GM18499 (cell line): ENCODE measurements around the gene MTERF1.
"Not testable (repeated sequence)": the region's sequence is repeated elsewhere in the genome, so short reads cannot be mapped to it uniquely, and the experiment has no call there.

Experiments
- ATAC-seq: cut with Tn5 transposase; IDR thresholded peaks from one replicate; pipeline ENCODE4 v1.9.1; 2021; ENCODE audit warnings: moderate number of reproducible peaks; ENCODE audit not compliant: insufficient read depth, unreplicated experiment

Gene MTERF1, protein sequence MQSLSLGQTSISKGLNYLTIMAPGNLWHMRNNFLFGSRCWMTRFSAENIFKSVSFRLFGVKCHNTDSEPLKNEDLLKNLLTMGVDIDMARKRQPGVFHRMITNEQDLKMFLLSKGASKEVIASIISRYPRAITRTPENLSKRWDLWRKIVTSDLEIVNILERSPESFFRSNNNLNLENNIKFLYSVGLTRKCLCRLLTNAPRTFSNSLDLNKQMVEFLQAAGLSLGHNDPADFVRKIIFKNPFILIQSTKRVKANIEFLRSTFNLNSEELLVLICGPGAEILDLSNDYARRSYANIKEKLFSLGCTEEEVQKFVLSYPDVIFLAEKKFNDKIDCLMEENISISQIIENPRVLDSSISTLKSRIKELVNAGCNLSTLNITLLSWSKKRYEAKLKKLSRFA

GRCh38 chr7:91880413-91881241 lies at the start of gene MTERF1:
Gene MTERF1 (minus strand): TSS chr7:91880702. CDS start chr7:91880083, 619 bp downstream.
- ATAC-seq: peak; percentile 96

DNA sequence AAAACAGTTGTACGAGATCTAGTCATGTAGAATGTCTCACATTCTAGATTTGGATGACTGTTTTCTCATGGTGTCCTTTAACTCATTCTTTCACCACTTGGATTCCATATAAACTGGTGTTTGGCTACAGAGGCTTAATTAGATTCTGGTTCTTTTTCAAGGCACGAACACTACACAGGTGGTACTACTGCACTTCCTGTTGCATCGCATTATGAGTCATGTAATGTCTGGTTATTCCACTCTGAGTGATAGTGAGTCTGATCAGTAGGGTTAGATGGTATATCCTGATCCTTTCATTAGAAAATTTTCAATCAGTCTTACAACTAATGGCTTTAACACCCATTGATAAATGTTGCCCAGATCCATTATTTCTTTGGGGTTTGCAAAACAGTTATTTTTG lies 49.0 kb upstream of the MTERF1 start:
- ATAC-seq: peak; percentile 96

GRCh38 chr7:91927912-91928311 lies 47.4 kb upstream of the MTERF1 start:
- ATAC-seq: no peak

DNA sequence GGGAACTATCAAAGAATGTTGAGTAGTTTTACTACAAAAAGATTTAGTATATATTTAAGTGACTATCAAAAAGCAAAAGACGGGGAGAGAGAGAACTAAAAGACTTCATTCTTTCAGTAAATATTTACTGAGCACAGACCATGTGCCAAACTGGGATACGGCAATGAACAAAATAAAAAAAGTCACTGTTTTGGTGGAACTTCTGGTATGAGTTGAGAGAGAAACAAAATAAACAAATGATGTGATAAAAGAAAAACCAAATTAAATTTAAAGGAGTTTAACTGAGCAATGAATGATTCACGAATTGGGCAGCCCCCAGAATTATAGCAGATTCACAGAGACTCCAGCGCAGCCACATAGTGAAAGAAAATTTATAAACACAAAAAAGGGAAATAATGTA lies 42.4 kb upstream of the MTERF1 start:
- no peak for ATAC-seq

- ATAC-seq: no peak
These were observed 37.9 kb upstream of the MTERF1 start for GRCh38 chr7:91918356-91918755.

GRCh38 chr7:91916051-91916440 lies 35.5 kb upstream of the MTERF1 start:
- ATAC-seq: no peak

DNA sequence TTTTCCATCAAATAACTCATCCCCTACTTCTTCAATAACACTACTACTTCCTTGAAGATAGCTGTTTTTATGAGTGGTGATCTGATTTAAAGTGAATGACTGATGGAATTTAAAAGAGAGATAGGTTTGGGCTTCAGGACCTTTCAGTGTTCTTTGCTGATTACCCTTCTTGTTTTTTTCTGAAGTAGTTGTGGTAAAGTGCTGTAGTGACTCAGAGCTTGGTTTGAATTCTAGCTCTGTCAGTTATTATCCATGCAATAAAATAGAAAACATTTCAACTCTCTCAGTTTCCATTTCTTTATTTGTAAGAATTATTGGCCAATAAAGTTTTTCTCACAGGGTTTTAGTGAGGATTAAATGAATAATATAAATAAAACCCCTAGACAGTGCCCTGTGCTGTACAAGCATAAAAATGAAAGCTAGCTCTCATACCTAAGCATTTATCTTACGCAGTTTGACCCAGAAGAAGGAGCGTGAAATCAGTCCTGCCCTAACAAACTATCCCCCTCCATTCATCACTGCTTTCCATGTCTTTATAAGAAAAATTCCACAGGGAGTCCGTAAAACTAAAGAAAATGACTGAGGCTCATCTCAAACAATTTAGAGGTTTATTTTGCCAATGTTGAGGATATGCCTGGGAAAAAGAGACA lies 35.0 kb upstream of the MTERF1 start:
- no peak for ATAC-seq

GRCh38 chr7:91913612-91914011 lies 33.1 kb upstream of the MTERF1 start:
- no peak for ATAC-seq

DNA sequence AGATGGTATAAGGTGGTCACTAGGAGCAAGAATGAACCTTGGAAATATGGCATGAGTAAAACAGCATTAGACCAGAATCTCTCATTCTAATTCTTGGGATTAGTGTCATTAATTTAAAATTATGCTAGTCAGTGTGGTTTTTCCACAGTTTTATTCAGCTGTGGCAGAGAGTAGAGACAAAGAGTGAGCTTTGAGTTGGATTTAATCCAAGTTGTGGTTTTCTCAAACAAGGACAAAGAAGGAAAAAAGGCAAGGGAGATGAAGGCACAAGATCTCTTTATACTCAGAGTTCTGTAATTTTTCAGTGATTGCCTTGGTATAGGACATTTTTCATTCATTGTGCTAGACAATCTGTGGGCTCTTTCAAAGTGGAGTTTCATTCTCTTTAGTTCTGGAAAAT lies 32.0 kb upstream of the MTERF1 start:
- ATAC-seq: no peak

- ATAC-seq: no peak
These were observed 30.6 kb upstream of the MTERF1 start for GRCh38 chr7:91911121-91911520.

GRCh38 chr7:91910171-91910570 lies 29.7 kb upstream of the MTERF1 start:
- no peak for ATAC-seq

DNA sequence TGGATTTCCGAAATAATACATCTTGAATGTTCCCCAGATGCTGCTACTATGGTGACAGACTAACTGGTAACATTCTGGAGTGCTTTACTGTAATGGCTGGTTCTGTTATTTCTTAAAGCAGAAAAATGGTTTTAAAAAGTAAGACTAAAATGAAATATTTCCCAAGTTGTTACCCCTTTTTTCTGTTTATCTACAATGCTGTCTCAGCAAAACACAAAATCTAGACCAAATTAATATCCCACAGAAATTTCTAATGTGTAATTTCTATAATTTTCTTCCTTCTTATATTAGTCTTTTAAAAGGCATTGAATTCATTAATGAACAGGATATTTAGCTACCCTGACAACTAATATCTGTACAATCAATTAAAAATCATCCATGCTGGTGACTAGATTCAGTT lies 19.1 kb upstream of the MTERF1 start:
- no peak for ATAC-seq

DNA sequence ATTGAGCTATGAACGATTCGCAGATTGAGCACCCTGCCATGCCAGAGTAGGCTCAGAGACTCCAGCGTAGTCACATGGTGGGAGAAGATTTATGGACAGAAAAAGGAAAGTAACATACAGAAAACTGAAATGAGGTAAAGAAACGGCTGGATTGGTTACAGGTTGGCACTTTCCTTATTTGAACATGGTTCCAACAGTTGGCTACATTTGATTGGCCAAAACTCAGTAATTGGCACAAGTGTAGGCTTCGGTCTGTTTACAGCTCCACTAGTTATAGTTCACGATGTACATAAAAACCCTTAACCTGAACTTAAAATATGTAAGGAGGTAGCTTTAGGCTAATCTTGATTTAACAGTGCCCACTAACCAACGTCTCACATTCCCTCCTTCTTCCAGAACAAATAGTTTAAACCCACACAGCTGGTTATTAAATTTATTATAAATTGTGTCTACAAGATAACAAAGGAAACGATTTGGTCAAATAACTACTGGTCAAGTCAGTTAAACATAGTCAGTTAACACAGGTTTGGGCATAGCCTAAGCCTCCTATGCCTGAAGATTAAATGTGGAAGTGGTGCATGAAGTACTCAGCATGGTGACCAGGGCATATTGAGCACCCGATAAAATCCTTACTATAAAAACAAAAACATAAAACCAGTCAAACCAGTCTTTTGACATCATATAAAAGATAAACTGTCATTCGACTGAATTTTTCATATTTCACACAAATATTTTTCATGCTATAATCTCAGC lies 17.9 kb upstream of the MTERF1 start:
- no peak for ATAC-seq

DNA sequence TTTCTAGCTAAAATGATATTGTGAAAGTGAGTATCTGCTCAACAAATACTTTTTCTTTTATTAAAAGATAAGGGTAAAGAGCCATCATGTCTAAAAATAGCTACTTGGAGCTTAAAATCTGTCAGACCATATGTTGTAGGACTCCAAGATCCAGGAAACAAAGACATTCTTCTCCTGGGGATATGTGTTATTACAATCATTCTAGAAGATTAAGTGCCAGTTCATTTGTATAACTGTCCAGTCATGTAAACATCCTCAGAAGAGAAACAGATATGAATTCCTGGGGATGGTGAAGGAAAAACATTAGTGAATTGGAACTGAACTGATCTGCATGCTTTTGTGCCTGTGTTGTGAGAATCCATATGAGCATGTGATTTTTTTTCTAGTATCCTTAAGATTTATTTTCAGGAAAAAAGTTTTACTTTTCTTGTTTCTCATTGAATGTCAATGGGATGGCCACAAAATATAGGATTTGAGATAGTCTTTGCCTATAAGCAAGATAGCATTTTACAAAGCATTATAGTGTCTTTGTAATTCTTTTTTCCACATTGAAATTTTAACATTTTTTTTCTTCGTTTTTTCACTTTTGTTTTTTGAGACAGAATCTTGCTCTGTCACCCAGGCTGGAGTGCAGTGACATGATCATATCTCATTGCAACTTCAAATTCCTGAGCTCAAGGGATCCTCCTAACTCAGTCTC lies 14.4 kb upstream of the MTERF1 start:
- no peak for ATAC-seq

DNA sequence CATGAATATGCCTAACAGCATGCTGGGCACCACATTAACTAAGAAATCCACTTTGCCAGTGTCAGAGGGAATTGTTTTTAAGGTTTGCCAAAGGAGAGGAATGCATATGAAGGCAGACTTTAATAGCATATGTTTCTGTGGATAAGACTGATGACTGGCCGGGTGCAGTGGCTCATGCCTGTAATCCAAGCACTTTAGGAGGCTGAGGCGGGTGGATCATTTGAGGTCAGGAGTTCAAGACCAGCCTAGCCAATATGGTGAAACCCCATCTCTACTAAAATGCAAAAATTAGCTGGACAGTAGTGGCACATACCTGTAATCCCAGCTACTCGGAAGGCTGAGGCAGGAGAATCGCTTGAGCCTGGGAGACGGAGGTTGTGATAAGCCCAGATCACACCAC lies 13.2 kb upstream of the MTERF1 start:
- not testable (repeated sequence) for ATAC-seq

DNA sequence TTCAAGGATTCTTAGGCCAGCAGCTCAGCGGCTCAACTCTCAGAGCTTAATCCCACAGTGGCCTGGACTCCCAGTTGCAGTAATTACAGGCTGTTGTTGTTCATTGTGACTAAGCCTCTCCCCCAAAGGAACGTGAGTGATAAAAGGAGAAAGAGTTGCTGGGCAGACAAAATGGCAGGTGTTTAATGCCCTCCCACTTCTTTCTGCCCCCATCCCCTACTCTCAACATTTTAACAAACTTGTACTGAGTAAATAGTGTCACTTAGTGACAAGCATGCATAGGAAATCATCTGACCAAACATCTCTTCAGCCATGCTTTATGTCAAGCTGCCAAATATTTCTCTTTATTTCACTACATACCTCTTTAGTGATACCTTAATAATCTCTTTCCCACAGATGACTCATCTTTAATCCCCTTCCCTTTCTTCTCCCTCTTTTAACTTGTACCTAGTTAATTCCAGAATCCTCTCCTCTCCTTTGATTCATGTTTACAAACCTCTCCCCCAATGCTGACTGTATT lies 12.4 kb upstream of the MTERF1 start:
- ATAC-seq: no peak

DNA sequence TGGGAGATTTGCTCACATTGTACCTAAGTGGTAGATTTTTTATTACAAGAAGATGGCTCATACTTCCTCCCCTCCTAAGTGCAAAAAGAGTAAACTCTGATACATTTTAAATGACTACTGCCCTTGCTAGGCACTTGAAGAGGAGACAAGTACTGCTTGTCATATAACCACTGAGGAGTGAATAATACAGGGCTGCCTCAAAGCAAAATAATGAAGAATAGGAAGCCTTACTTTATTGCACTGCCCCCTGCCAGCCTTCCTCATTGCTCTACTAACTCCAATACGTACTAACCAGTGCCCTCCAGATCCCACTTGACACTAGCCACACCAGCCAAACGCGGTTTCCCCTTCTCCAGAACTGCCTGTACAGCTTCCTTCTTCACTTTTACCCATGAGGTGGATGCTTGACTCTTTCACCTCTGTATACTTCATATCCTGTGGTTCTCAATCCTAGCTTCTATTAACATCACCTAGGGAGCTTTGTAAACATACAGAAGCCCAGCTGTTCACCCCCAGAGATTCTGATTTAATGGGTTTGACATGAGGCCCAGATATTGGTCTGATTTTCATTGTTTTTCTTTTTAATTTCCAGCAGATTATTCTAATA lies 11.7 kb upstream of the MTERF1 start:
- no peak for ATAC-seq

GRCh38 chr7:91888271-91889175 lies 8.0 kb upstream of the MTERF1 start:
- ATAC-seq: not testable (repeated sequence)
